Stimulated activated CD8-positive, alpha-beta memory T cell treated with anti-CD3 and anti-CD28 coated beads, Interleukin-12 subunit alpha, Interleukin-12 subunit beta, amount 100 ng/mL, for 4 hours (primary cell): Measurements from ENCODE around the gene ASB10.

Experiments
- DNase-seq: peaks from one replicate; pipeline ENCODE4 v3.0.0-alpha.2; 2020; ENCODE audit warnings: low read depth

The ASB10 gene

GRCh38 chr7:151166629-151167196 lies 20.3 kb downstream of the ASB10 start:
- no peak for DNase-seq

- no peak for DNase-seq
Observed at GRCh38 chr7:151161757-151162156, 25.3 kb downstream of the ASB10 start.

- DNase-seq, result no peak
Observed at GRCh38 chr7:151157645-151158329, 29.3 kb downstream of the ASB10 start.

GRCh38 chr7:151152643-151153513 lies 34.2 kb downstream of the ASB10 start:
- DNase-seq, result no peak

- no peak for DNase-seq
Observed at GRCh38 chr7:151150388-151150787, 36.7 kb downstream of the ASB10 start.

- DNase-seq, result no peak
Observed at GRCh38 chr7:151148319-151149259, 38.5 kb downstream of the ASB10 start.

GRCh38 chr7:151146761-151147160 lies 40.3 kb downstream of the ASB10 start:
- DNase-seq, result no peak

- DNase-seq, result no peak
Observed at GRCh38 chr7:151144387-151144786, 42.7 kb downstream of the ASB10 start.

GRCh38 chr7:151143261-151144015 lies 43.6 kb downstream of the ASB10 start:
- DNase-seq, result no peak

- DNase-seq, result no peak
Observed at GRCh38 chr7:151142686-151143040, 44.4 kb downstream of the ASB10 start.

- DNase-seq, result no peak
Observed at GRCh38 chr7:151141855-151142685, 45.0 kb downstream of the ASB10 start.

- no peak for DNase-seq
Observed at GRCh38 chr7:151141311-151141854, 45.7 kb downstream of the ASB10 start.

- DNase-seq, result no peak
Observed at GRCh38 chr7:151140826-151141225, 46.2 kb downstream of the ASB10 start.

GRCh38 chr7:151139791-151140190 lies 47.3 kb downstream of the ASB10 start:
- no peak for DNase-seq

- DNase-seq, result no peak
Observed at GRCh38 chr7:151139071-151139790, 47.8 kb downstream of the ASB10 start.

GRCh38 chr7:151138153-151138851 lies 48.7 kb downstream of the ASB10 start:
- no peak for DNase-seq

- DNase-seq, result no peak
Observed at GRCh38 chr7:151137791-151138152, 49.3 kb downstream of the ASB10 start.

- no peak for DNase-seq
Observed at GRCh38 chr7:151137076-151137675, 49.9 kb downstream of the ASB10 start.
